Activated CD8-positive, alpha-beta memory T cell treated with anti-CD3 and anti-CD28 coated beads for 24 hours (primary cell): ENCODE data around the gene DOK5.
"Not testable (repeated sequence)": the region's sequence is repeated elsewhere in the genome, so short reads cannot be mapped to it uniquely, and the experiment has no call there.

Experiments
- DNase-seq: peaks from one replicate; pipeline ENCODE4 v3.0.0-alpha.2; 2020

The DOK5 gene

DNA sequence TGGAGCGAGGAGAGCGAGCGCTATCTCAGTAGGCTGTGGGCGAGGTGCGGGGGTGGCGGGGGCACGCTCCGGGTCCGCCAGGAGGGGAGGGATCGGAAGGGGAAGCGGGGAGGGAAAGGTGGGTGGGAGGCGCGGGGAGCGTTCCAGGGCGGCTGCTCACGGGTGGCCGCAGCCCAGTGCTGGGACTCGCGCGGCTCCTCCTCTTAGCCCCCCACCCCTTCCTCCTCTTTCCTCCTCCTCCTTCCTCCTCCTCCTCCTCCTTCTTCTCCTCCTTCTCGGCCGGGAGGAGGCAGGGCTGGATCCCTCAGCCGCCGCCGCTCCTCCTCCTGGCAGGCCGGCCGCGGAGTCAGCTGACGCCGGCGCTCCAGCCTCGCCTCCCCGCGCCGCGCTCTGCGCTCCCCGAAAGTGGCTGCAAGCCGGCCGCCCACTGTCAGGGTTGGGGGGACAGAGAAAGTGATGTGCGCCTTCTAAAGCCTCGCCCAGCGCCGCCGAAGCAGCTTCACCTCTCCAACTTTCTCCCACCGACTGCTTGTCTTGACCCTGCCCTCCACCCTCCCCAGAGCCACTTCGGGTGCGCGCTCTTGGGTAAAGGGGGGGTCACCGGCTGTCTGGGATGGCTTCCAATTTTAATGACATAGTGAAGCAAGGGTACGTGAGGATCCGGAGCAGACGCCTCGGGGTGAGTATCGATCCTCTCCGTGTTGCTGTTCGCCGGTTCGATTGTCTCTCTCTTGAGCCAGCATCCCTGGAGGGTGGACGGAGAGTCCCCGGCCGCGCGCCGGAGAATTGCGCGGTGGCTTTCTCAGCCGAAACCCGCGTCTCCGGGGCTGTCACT is at the start of gene DOK5:
TSS of gene DOK5 (plus strand) at position 260 of the 835 bp plus-strand sequence. CDS start at position 614, 354 bp downstream.
- no peak for DNase-seq

DNA sequence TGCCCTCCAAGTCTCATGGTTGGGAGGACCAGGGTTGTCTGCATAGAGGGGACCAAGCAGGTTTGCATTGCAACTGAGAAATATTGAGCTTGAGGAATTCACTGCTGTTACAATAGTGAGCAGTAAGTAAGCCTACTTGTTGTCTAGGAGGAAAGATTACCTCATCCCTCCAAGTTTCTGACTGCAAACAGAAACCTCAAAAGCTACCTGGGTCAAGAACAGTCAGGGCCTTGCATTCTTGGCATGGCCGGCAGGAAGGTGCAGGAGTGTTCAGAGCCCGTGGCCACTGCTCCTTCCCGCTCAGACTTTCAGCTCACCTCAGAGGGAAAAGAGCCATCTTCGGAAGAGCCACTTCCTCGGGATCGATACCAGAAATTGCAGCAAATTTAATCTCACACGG is 46.0 kb upstream of the DOK5 start:
- no peak for DNase-seq

DNA sequence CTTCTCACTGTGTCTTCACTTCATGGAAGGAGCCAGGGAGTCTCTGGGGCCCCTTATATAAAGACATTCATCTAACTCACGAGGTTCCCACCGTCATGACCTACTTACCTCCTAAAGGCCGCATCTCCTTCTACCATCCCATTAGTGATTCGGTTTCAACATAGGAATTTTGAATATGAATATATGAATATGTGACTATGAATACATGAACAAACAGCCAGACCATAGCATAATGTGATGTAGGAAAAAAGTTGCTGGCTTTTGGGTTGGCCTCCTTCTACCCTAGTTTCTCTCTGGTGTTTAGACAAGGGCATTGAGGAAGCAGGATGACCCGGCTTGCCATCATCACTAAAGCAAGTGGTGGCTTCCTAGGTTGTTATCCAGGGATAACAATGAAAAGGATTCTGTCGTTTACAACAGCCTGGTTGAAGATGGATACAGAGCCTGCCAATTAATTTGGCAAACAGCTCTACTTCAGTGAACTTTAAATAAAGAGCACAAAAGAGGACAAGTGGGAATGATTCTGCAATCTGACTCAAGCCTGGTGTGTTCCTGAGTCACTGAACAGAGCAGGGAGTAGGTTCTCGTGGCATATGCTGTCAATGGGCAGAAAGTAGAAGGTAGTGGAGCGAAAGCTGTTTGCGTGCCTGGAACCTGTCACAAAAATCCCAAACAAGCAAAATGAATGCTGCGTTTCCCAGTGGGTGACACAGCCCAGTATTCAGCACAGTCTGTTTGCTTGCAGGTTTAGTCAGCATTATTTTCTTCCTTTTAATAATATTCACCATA is 44.0 kb upstream of the DOK5 start:
- DNase-seq: no peak

DNA sequence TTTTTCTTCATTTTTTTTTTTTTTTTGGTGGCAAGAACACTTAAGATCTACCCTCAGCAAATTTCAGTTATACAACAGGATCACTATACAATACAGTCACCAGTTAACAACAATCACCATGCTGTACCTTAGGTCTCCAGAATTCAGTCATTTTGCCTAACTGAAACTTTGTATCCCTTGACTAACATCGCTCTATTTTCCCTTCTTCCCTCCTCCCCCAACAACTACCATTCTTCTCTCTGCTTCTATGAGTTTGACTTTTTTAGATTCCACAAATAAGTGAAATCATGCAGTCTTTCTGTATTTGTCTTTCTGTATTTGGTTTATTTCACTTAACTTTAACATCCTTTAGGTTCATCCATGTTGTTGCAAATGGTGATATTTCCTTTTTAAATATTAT is 42.4 kb upstream of the DOK5 start:
- DNase-seq: no peak

DNA sequence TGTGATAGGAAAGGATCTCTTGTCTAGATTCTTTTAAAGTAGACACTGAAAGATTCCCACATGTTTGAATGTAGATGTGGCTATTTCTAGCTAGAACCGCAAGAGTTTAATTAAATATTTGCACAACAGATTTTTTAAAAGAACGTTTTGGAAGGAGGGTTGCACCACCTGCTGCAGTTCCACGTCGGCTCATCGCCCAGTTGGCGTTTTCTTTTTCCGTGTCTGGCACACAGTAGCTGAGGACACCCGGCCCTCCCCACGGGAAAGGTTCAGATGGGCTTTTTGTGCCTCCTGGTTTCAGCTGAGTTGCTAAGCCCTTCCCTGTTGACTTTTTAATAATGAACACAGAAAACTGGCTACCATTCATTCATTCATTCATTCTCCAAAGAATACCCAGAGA is 41.8 kb upstream of the DOK5 start:
- no peak for DNase-seq

DNA sequence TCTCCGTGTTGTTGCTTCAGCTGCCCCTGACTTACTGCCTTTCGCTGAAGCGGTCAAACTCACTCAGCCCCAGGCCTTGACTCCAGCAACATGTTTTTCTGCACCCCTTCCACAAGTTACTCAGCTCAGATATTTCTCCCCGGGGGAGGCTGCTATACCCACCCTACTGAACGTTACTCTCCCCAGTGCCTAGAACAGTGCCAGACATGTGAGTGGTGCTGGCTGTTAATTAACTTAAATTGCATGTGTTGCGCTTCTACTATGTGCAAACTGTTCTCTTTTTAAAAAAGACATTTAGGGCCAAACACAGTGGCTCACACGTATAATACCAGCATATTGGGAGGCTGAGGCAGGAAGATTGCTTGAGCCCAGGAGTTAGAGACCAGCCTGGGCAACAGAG is 41.2 kb upstream of the DOK5 start:
- no peak for DNase-seq

DNA sequence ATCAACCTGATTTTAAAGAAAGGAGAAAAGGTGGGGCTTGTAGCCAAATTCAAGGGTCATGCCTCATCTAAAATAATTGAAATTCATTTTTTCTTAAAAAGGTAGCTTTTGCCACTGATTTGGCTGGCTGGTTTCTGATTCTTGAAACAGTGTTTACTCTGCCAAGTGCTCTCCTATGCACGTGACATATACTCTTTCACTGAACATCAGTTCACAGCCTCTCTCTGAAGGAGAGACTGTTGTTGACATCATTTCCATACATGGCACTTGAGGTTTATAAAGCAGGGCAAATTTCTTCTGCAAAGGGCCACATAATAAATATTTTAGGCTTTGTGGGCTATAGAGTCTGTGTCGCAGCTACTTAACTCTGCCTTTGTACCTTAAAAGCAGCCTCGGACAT is 40.4 kb upstream of the DOK5 start:
- DNase-seq: no peak

DNA sequence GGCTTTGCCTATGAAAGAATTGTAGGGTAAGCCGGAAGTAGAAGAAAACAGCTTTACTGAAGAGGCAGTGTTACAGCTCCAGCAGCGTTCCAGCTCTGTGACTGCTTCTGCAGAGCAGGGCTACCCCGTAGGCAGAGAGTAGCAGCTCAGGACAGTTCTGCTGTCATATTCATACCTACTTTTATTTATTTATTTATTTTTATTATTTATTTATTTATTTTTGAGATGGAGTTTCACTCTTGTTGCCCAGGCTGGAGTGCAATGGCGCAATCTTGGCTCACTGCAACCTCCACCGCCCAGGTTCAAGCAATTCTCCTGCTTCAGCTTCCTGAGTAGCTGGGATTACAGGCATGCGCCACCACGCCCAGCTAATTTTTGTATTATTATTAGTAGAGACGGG is 39.0 kb upstream of the DOK5 start:
- not testable (repeated sequence) for DNase-seq

DNA sequence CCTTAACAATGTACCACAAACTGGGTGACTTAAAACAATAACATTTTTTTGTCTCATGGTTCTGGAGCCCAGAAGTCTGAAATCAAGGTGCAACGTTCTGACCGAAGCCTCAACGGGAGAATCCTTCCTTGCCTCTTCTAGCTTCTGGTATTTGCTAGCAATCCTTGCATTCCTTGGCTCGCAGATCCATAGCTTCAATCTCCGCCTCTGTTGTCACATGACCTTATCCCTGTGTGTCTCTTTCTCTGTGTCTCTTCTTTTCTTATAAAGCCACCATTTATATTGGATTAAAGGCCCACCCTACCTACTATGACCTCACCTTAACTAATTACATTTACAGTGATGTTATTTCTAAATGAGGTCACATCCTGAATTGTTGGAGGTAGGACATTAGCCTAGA is 37.2 kb upstream of the DOK5 start:
- no peak for DNase-seq

DNA sequence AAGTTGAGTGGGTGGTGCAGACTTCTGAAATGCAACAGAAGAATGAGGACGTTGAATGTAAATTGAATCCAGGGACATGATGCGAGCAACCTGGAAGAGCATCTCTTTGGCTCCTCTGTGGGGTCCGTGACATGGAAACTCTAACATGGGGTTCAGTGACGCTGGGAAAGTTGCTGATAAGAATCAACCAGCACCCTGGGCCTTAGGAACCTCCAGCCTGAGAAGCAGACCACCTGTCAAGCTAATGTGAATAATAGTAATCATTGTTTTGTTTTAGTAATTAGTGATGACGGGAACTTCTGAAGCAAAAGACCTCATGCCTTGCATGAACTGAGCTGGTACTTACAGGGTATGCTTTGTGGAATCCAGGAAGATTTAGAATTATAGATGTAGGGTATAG is 25.2 kb upstream of the DOK5 start:
- no peak for DNase-seq

DNA sequence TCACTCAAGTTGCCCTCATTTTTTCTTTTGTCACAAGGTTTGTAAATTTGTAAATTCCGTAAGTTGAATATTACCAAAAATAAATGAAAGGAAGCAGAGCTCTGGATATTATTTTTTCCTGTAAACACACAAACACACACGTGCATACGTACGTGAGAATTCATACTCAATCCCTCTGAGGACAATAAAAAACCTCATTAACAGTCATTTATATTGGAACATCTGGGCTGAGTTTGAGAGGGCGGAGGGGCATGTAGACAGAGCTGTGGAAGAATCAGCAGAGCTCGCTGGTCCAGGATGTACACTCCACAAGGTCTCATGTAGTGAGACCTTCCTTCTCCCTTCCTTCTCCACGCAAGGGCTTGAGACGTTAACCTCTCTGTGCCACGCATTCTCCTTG is 24.2 kb upstream of the DOK5 start:
- DNase-seq: no peak

DNA sequence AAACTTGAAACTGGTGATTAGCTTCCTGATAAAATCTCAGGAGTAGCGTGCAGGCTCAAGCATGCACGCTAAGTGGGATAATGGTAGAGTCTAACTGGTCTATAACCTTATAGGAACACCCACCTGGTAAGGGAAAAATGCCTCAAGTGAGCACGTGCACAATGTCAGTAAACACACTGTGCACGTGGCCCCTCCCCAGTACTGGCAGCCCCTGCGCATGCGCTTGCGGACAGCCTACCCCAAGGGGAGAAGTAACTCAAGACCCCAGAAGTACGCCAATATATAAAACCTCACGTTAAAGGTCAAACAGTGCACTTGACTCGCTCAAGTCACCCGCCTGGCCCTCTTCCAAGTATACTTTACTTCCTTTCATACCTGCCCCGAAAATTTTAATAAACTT is 23.1 kb upstream of the DOK5 start:
- no peak for DNase-seq

DNA sequence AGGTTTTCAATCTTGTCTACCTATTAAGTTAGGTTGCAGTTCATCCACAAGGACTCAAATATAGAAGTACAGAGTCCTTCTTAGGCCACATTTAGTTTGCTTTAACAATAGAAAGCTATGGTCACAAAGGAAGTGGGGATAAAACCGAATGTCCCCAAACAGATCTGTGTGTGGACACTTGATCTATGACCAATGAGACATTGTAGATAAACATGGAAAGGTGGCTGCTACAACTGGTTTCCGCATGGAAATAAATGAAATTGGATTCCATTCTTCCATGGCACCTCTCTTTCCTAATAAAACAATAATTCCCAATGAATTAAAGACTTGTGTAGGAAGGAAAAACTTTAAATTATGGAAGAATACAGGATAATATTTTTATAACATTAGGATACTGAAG is 20.4 kb upstream of the DOK5 start:
- no peak for DNase-seq

DNA sequence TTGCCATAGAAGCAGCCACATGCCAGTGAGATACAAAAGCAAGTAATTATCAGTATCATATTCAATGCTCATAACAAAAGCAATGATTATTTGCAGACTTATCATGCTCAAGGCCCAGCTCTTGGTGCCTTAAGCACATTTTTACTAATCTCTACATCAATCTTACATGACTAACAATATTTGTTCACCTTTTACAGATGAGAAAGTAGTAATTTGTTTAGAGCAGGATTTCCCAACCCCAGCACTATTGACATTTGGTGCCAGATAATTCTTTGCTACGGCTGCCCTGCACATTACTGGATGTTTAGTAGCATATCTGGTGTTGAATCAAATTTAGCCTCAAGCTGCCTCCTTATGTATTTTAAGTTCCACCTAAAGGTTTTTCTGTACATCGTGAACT is 19.0 kb upstream of the DOK5 start:
- DNase-seq: no peak

DNA sequence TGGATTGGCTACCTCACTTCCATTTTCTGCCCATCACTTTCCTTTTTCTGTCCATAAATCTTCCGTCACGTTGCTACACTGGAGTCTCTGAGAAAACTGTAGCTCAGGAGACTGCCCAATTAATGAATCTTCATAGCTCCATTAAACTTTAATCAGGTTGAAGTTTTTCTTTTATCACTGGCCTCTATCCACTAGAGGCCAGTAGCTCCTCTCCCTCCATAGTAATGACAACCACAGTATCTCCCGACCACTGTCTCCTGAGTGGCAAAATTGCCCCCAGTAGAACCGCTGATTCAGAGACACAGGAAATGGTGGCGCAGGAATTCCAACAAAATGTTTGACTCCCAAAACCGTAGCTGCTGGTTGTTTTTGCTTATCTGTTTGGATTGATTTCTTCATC is 18.4 kb upstream of the DOK5 start:
- no peak for DNase-seq

DNA sequence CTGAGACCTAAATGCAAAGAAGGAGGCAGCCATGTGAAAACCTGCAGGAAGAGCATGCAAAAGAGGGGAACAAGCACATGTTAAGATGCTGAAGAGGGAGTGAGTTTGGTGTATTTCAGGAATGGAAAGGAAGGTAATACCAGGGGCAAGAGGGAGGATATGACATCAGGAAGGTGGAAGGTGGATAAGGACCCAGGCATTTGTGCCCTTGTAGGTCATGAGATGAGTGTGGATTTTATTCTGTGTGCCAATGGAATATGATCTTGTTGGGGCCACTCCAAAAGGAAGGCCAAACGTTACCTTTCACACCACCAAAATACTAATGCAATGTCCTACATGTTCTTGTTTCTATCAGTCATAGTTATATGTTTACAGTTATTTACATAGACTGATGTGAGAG is 17.2 kb upstream of the DOK5 start:
- no peak for DNase-seq

DNA sequence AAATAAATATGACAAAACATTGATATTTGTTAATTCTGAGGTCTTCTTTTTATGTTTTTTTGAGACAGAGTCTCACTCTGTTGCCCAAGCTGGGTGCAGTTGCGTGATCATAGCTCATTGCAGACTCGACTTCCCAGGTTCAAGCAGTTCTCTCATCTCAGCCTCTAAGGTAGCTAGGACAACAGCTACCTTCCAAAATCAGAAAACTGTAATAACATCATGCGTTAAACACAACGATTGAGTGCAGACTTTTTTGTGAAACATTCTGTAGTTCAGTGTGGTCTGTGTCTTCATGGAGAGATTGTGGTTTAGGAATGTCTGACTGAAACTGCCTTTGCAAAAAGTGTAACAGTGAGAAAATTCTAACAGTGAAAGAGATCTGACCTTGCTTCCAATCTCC is 16.1 kb upstream of the DOK5 start:
- no peak for DNase-seq

DNA sequence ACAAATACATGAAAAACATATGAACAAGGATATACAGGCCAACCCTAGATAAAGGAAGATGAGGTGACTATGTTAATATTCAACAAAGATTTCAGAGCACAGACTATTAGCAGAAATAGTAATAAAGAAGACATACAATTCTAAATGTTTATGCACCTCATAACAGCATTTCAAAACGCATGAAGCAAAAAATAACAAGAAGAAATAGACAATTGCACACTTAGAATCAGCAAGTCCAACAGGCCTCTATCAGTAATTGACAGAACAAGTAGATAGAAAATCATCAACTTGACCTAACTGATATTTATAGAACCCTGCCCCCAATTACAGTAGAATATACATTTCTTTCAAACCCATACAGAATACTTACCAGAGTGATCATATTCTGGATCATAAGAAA is 11.4 kb upstream of the DOK5 start:
- DNase-seq: no peak

DNA sequence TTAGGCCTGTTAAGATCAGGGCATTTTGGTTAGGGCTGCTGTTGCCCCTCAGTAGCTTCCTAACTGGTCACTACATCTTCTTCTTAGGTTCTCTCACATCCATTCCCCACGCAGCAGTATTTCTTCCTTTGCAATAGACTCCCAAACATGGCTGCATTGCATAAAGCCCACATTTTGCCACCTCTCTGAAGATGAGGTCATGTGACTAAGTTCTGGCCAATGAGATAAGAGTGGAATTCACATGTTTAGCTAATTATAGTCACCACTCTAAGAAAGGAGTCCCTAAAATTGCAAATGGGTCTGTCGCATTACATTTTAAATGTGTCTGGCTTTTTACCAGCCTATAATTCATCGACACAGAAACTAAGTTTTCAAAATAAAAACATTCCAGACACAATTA is 9.3 kb upstream of the DOK5 start:
- no peak for DNase-seq

DNA sequence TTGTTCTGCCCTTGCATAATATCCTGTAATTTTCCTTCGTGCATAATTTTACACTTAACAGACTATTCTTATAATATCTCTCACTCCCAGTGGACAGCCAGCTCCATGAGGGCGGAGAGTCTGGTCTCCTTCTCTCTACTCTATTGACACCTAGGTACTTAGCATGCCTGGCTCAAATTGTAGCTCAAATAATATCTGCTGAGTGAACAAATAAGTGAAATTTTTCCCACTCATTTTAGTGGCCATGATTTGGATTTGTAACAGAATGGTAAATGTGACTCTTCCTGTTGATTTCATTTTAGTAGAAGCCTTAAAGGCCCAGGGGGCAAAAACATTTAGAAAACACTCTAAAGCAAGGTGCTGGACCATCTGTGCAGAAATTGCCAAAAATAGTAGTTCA is 7.8 kb upstream of the DOK5 start:
- DNase-seq: no peak

DNA sequence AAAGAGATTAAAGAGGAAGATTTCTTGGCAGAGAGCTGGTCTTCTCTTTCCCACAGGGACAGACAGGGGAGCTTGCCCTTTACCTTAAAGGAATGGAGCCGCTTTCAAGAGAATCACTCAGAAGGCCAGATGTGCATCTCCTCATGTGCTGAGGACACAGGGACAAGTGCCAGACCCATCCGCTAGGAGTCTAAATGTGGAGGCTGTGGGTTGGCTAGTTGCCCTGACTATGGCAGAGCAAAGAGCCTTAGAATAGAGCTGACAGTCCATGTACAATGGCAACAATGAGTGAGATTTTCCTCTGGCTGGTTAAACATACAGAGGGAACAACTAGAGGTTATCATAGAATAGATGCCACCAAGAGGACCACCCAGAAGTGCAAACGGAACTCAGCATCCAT is 7.3 kb upstream of the DOK5 start:
- no peak for DNase-seq

DNA sequence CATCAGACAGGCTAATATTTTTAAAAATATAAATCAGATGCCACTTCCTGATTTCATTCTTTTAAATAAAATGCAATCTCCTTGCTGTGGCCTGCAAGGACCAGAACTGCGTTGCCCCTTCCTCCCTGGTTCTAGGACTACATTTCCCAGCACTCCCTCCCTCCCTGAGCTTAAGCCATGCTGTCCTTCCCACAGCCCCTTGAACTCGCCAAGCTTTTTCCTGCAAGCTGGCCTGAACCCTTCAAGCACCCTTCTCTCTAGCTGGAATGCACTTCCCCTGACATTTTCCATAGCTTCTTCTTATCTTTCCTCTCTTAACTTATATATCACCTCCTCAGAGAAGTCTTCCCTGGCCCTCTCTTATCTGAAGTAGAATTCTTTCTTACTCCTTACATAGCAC is 6.1 kb upstream of the DOK5 start:
- DNase-seq: no peak

DNA sequence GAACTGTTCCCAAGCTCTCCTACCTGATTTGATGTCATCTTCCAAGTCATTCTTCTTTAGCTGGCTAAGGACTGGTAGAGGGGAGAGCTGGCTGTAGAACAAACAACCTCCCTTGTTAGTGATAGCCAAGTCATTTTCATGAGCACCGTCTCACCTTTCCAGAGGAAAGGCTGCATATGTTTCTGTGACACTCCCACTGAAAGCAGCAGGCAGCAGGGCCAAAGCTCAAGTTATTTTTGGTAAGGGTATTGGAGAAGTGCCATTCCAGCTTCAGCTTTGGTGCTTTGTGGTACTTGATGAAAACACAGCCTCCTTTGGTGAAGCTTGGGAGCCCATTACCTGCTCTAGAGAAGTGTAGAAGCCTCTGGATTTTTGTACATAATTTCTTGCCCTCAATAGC is 5.4 kb upstream of the DOK5 start:
- no peak for DNase-seq

DNA sequence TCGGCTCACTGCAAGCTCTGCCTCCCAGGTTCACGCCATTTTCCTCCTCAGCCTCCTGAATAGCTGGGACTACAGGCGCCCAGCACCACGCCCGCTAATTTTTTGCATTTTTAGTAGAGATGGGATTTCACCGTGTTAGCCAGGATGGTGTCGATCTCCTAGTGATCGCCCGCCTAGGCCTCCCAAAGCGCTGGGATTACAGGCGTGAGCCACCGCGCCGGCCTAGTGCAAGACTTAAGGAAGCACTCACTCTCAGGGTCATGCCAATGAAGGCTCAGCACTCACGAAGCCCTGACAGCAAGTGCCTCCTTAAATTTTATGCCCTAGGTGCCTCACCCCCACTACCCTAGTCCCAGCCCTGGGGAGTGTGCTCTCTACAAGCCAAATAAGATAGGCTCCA is 4.7 kb upstream of the DOK5 start:
- no peak for DNase-seq

DNA sequence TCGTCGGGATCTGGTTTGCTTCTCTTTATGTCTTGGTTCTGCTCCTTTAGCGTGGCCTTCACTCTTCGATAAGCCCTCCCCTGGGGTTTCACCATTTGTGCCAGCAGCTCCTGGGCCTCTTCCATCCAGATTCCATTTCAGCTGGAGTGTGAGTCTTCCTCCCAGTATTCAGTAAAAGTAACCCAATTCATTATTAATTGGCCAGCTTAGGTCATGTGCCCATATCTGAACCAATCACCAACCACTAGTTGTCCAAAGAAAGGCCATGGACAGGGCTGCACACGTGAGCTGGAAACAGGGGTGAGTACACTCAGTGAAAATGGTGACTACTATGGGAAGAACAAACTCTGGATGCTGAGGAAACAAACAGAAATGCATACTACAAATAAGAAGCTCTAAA is 2.8 kb upstream of the DOK5 start:
- DNase-seq: no peak
